HG03571 (cell line): ENCODE results near the gene KCP.

Experiments used
- ATAC-seq: cut with Tn5 transposase; IDR thresholded peaks from one replicate; pipeline ENCODE4 v1.9.1; 2021; ENCODE audit not compliant: unreplicated experiment

Gene KCP

GRCh38 chr7:128908750-128909624 is 1.5 kb downstream of the KCP start:
- ATAC-seq: no peak

GRCh38 chr7:128906766-128907559 is 3.5 kb downstream of the KCP start:
- no peak for ATAC-seq

GRCh38 chr7:128906001-128906765 is 4.3 kb downstream of the KCP start:
- ATAC-seq: no peak

- ATAC-seq: no peak
These were observed 5.9 kb downstream of the KCP start for GRCh38 chr7:128904381-128905197.

GRCh38 chr7:128903621-128904361 is 6.7 kb downstream of the KCP start:
- ATAC-seq: no peak

- ATAC-seq: no peak
These were observed 7.5 kb downstream of the KCP start for GRCh38 chr7:128902761-128903585.

- no peak for ATAC-seq
These were observed 10.3 kb downstream of the KCP start for GRCh38 chr7:128900237-128900636.

GRCh38 chr7:128899392-128899791 is 11.1 kb downstream of the KCP start:
- ATAC-seq: no peak

GRCh38 chr7:128895320-128895719 is 15.2 kb downstream of the KCP start:
- no peak for ATAC-seq

- no peak for ATAC-seq
These were observed 16.4 kb downstream of the KCP start for GRCh38 chr7:128894101-128894440.

- ATAC-seq: no peak
These were observed 17.0 kb downstream of the KCP start for GRCh38 chr7:128893251-128894100.

GRCh38 chr7:128892521-128893250 is 17.8 kb downstream of the KCP start:
- no peak for ATAC-seq

GRCh38 chr7:128891942-128892269 is 18.6 kb downstream of the KCP start:
- ATAC-seq: no peak

- ATAC-seq: no peak
These were observed 19.2 kb downstream of the KCP start for GRCh38 chr7:128891110-128891941.

GRCh38 chr7:128890306-128891109 is 20.0 kb downstream of the KCP start:
- no peak for ATAC-seq

GRCh38 chr7:128889121-128889520 is 21.4 kb downstream of the KCP start:
- ATAC-seq: no peak
